GM12874 (cell line): ENCODE data around the gene TRIM40.

ENCODE experiments used
- CTCF ChIP-seq: IDR thresholded peaks from 2 replicates; pipeline ENCODE4 v1.5.1; 2011; ENCODE audit warnings: low read depth, mild to moderate bottlenecking, control low read depth, low read length, moderate library complexity; ENCODE audit not compliant: insufficient read depth

TRIM40 gene

GRCh38 chr6:30147096-30147495, 11.2 kb downstream of the TRIM40 start:
- TF ChIP-seq CTCF, result no peak

DNA sequence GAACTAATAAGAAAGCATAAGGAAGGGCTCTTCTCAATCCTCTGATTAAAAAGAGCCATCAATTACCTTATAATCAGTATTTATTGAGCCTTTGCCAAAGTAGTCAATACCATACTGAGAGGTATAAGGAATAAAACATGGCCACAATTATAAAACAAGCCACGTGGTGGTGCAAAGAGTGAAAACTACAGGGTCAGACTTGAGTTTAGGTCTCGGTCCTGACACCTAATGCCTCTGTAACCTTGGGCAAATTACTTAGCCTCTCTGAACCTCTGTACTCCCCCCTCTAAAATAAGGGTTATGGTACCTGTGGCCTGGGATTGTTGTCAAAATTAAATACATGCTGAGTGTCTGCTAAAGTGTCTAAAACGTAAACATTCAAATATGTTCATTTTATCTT, 13.3 kb downstream of the TRIM40 start:
- TF ChIP-seq CTCF, result no peak

- TF ChIP-seq CTCF, result no peak
Observed at GRCh38 chr6:30149858-30150550, 14.1 kb downstream of the TRIM40 start.

GRCh38 chr6:30150671-30151395, 14.9 kb downstream of the TRIM40 start:
- TF ChIP-seq CTCF, result no peak

GRCh38 chr6:30151580-30151979, 15.6 kb downstream of the TRIM40 start:
- no peak for TF ChIP-seq CTCF

GRCh38 chr6:30152016-30152673, 16.2 kb downstream of the TRIM40 start:
- TF ChIP-seq CTCF, result no peak

DNA sequence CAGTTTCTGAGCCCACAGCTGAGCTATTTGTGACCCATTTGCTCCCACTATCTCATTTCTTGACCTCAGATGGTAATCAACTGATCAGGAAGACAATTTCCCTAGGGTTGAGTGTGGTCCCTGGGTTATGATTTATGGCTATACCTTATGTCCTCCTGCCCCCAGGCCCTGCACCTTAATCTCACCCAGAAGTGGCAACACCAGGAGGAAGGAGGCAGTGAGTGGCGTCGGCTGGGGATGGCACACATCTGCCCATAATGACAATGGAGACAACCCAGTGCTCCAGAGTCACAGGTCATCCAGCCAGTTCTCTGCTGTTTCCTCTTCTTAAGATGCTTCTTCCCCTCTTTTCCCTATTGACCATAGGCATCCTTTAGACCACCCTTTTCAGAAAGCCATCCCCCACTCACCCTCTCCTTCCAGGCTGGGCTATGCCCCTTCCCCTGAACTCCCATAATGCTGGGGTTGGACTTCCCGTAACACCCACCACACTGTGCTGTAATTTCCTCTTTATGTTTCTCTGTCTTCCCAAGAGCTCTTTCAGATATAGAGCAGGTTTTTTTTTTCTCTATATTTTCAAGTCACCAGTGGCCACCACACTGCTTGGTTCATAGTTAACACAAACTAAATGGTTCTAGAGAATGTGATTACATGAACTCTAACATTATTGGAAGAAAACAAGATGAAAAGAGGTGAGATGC, 17.1 kb downstream of the TRIM40 start:
- no peak for TF ChIP-seq CTCF
